GM23248 (cell line): Measurements from ENCODE around the gene IMMT. TPM values are rescaled to one million over a fixed set of nuclear protein-coding genes. Genes with fewer than 3 reads are reported as not detected.
A peak's percentile ranks its signal among the peaks of the same experiment; 100 is the strongest.

Experiments
- DNase-seq: peaks from one replicate; pipeline ENCODE4 v3.0.0-alpha.2; 2015
- H2AFZ ChIP-seq: fragments of 200-600 bp; sonication (generic); 2 replicates; pipeline ENCODE4 v1.6.1; 2016; ENCODE audit warnings: antibody characterized with exemption
- H3F3A ChIP-seq: fragments of 200-600 bp; sonication (generic); 2 replicates; pipeline ENCODE4 v1.6.1; 2016; ENCODE audit warnings: mild to moderate bottlenecking, antibody characterized with exemption, mixed run types; ENCODE audit not compliant: insufficient read depth
- H3K27ac ChIP-seq: fragments of 200-600 bp; sonication (generic); 2 replicates; pipeline ENCODE4 v1.5.1; 2016; ENCODE audit warnings: mild to moderate bottlenecking
- H3K27me3 ChIP-seq: fragments of 200-600 bp; sonication (generic); replicated peaks from 2 replicates; pipeline ENCODE4 v1.6.1; 2016; ENCODE audit warnings: mild to moderate bottlenecking; ENCODE audit not compliant: insufficient read depth
- H3K36me3 ChIP-seq: fragments of 200-600 bp; sonication (generic); 2 replicates; pipeline ENCODE4 v1.6.1; 2016; ENCODE audit warnings: low read depth, mild to moderate bottlenecking
- H3K4me1 ChIP-seq: fragments of 200-600 bp; sonication (generic); 2 replicates; pipeline ENCODE4 v1.6.1; 2016; ENCODE audit warnings: mild to moderate bottlenecking; ENCODE audit not compliant: insufficient read depth
- H3K4me2 ChIP-seq: fragments of 200-600 bp; sonication (generic); one replicate; pipeline ENCODE4 v1.6.1; 2016; ENCODE audit warnings: mild to moderate bottlenecking; ENCODE audit not compliant: unreplicated experiment
- H3K4me3 ChIP-seq: fragments of 200-600 bp; sonication (generic); 2 replicates; pipeline ENCODE4 v1.5.1; 2016; ENCODE audit warnings: mild to moderate bottlenecking
- H3K79me2 ChIP-seq: fragments of 200-600 bp; sonication (generic); 2 replicates; pipeline ENCODE4 v1.6.1; 2016; ENCODE audit warnings: mild to moderate bottlenecking; ENCODE audit not compliant: insufficient read depth
- H3K9ac ChIP-seq: fragments of 200-600 bp; sonication (generic); 2 replicates; pipeline ENCODE4 v1.6.1; 2016; ENCODE audit warnings: mild to moderate bottlenecking
- H3K9me2 ChIP-seq: fragments of 200-600 bp; sonication (generic); 2 replicates; pipeline ENCODE4 v1.6.1; 2016; ENCODE audit warnings: mixed run types, mild to moderate bottlenecking, moderate library complexity; ENCODE audit not compliant: insufficient read depth
- H3K9me3 ChIP-seq: fragments of 200-600 bp; sonication (generic); one replicate; pipeline ENCODE4 v1.6.1; 2017; ENCODE audit warnings: low read depth
- H4K20me1 ChIP-seq: fragments of 200-600 bp; sonication (generic); 2 replicates; pipeline ENCODE4 v1.6.0; 2016; ENCODE audit not compliant: insufficient read depth
- EZH2 ChIP-seq: fragments of 200-600 bp; sonication (generic); IDR thresholded peaks from 2 replicates; pipeline ENCODE4 v1.6.1; 2018; ENCODE audit warnings: antibody characterized with exemption, mild to moderate bottlenecking; ENCODE audit not compliant: insufficient read depth, poor library complexity, severe bottlenecking
- EZH2phosphoT487 ChIP-seq: fragments of 200-600 bp; sonication (generic); IDR thresholded peaks from 2 replicates; pipeline ENCODE4 v1.6.1; 2018; ENCODE audit warnings: antibody characterized with exemption, moderate library complexity, mild to moderate bottlenecking, low read depth; ENCODE audit not compliant: insufficient read depth
- WGBS, 2 experiments: methylation state at CpG; one replicate each; pipeline ENCODE4 v1.1.6; 2015 to 2017; ENCODE audit warnings: low lambda C conversion rate in 2 of 2, low coverage in 1 of 2; ENCODE audit errors: missing lambda C conversion rate in 2 of 2; 5-methylcytosine and 5-hydroxymethylcytosine counted together
- in situ Hi-C: fragments of 300-500 bp; cut with MboI; formaldehyde crosslinking; loops from 2 replicates; pipeline ENCODE4 v1.15.0; 2020
- polyA plus RNA-seq: library from polyadenylated mRNA; unstranded; fragments of >200 nt; fragmentation: Nextera tagmentation; extraction: Ambion mirVana; gene quantifications from 2 replicates; pipeline ENCODE4 v1.2.1, GENCODE V29; 2016
- total RNA-seq: library from RNA; depleted of rRNA; stranded (reverse); fragments of >200 nt; shearing (Covaris generic); gene quantifications from 2 replicates; pipeline ENCODE4 v1.2.3, GENCODE V29; 2014

Gene IMMT
- total and polyA plus RNA-seq, 2 experiments from 2014 or later, result 60.4 to 75.4 TPM

DNA sequence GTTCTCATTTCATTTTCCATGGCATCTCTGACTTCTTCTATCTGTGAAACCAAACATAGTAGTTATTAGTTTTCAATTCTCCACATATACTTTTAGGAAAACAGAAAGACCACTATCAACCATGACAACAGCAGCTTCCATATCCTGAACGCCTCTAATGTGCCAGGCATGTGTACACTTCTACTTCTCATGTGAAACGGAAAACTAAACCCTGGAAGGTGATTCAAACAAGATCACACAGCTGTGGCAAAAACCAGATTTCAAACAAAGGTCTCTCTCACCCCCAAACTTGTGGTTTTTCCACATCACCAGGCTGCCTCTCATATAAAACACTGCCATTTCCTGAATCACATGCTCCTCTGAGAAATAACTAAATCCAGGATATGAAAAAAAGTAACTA lies 47.5 kb downstream of the IMMT start:
- Histone ChIP-seq H3K27ac (no peak overlapping the region), H2AFZ (no peak overlapping the region), H4K20me1 (no peaks in the 10 kb centered on the region), H3F3A (peaks cover 19% of the 10 kb centered on the region), H3K9me2 (no peaks in the 10 kb centered on the region), H3K36me3 (peaks cover 59% of the 10 kb centered on the region), H3K4me3 (no peak overlapping the region), H3K9me3 (no peaks in the 10 kb centered on the region), H3K4me1 (no peaks in the 10 kb centered on the region), H3K27me3 (no peaks in the 10 kb centered on the region), H3K4me2 (no peak overlapping the region), H3K9ac (no peak overlapping the region), H3K79me2 (no peaks in the 10 kb centered on the region)
- TF ChIP-seq EZH2phosphoT487 (no peak), EZH2 (no peak)
- no peak for DNase-seq
- WGBS, 2 experiments, result 70 to 79% methylated on average over 2 of the region's 2 CpGs
- in situ Hi-C loops, result no loop called here

DNA sequence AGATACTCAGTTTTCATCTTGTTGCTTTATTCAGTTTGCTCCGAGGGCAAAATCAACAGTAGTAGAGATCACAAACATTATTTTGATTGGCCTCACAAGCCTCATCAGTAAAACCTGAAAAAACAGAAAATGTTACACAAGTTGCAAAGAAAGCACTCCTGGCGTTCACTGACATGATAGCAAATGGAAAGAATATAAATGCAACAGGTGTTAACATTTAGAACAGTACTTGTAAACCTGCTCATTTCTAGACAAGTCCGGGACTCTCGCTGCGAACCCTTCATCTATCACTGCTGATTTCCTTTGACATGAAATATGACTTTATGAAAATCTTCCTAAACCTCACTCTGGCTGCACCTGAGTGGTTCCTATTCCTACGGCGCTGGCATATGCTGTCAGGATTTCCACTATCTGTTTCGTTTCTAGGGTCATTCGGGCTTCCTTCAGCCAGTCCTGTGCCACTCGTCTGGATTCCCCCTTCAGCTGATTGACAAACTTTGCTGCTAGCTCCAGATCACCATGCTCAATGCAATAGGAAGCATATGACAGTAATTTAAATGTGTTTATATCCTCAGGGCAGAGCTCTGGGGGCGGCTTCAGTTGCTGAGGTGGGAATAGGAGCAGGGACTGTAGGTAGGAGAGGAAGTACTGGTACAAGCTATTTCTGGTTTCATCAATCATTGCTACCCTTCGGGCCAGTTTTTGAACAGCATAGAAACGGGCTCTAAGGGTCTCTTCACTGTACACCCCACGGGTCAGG lies 51.2 kb downstream of the IMMT start:
- in situ Hi-C loops, result no loop called here
- H3K9me2 ChIP-seq, result no peaks in the 10 kb centered on the region
- no peaks in the 10 kb centered on the region for H3K9me3 ChIP-seq
- DNase-seq, result no peak
- H3K4me1 ChIP-seq, result no peaks in the 10 kb centered on the region
- H4K20me1 ChIP-seq, result no peaks in the 10 kb centered on the region
- no peak overlapping the region for H3K4me2 ChIP-seq
- no peaks in the 10 kb centered on the region for H3K79me2 ChIP-seq
- H3K9ac ChIP-seq, result no peak overlapping the region
- whole genome bisulfite sequencing, 2 experiments, result 80 to 81% methylated on average over 14 of the region's 14 CpGs
- H3K27me3 ChIP-seq, result no peaks in the 10 kb centered on the region
- H3F3A ChIP-seq, result peaks cover 52% of the 10 kb centered on the region
- H3K4me3 ChIP-seq, result no peak overlapping the region
- H3K27ac ChIP-seq, result no peak overlapping the region
- TF ChIP-seq EZH2phosphoT487, result no peak
- TF ChIP-seq EZH2, result no peak
- peaks cover 70% of the 10 kb centered on the region for H3K36me3 ChIP-seq
- no peak overlapping the region for H2AFZ ChIP-seq

DNA sequence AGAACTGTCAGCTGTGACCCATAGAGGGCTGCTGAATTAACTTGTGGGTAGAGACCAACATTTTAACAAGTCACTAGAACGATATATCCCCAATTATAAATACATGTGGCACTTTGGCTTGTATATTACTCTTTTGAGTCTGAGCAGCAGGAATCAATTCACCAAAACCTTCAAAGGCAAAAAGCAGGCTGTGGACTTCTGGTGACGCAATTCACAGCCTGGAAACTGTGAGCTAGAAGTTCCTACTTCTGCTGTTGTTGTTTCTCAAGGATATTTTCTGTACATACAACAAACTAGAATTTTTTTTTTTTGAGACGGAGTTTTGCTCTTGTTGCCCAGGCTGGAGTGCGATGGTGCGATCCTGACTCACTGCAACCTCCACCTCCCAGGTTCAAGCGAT lies 52.0 kb downstream of the IMMT start:
- DNase-seq, result peak; percentile 17
- Histone ChIP-seq H3K9me2 (no peaks in the 10 kb centered on the region), H2AFZ (no peak overlapping the region), H3K9me3 (no peaks in the 10 kb centered on the region), H3K79me2 (no peaks in the 10 kb centered on the region), H3K27me3 (no peaks in the 10 kb centered on the region), H3K4me1 (no peaks in the 10 kb centered on the region), H4K20me1 (no peaks in the 10 kb centered on the region), H3K4me2 (no peak overlapping the region), H3K36me3 (peaks cover 71% of the 10 kb centered on the region), H3F3A (peaks cover 59% of the 10 kb centered on the region), H3K27ac (no peak overlapping the region), H3K9ac (no peak overlapping the region), H3K4me3 (no peak overlapping the region)
- in situ Hi-C loops, result no loop called here
- 64 to 72% methylated on average over 4 to 6 of the region's 6 CpGs for WGBS, 2 experiments
- TF ChIP-seq EZH2 (no peak), EZH2phosphoT487 (no peak)

DNA sequence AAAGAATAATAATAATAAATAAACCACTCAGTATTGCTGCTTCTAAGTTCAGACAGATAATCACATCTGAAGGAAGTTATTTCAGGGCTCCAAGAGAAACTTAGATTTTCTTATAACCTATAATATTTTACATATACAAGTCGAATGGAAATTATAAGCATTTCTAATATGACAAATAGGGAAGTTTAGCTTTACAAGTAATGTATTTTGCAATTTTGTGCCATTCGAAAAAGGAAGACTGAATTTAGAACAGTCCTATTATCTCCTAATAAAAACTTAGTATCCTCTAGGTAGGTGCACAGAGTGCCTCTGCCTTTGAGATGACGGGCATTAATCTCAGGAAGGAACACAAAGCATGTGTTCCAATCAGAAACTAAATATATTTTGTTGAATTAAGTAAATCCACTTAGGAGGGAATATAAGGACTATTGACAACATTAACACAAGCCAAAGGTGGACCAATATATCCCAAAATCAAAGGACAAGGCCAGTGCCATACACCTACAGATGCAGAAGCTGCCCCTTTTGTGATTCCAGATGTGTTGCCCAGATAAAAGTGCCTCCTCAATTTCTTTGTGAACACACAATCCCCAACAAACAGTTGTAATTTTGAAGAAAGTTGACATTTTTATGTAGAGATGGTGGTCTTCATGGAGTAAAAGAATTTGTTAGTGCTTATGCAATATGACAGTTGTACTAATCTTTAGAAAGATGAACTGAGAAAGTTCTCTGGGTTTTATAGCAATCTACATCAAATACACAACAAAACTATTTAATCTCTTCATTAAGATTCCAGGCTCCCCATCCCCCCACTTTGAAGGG lies 52.6 kb downstream of the IMMT start:
- Histone ChIP-seq H3K4me1 (no peaks in the 10 kb centered on the region), H3K4me3 (no peak overlapping the region), H4K20me1 (no peaks in the 10 kb centered on the region), H3K4me2 (no peak overlapping the region), H3F3A (peaks cover 56% of the 10 kb centered on the region), H3K27ac (no peak overlapping the region), H3K36me3 (peaks cover 71% of the 10 kb centered on the region), H2AFZ (no peak overlapping the region), H3K9ac (no peak overlapping the region), H3K79me2 (no peaks in the 10 kb centered on the region), H3K27me3 (no peaks in the 10 kb centered on the region), H3K9me3 (no peaks in the 10 kb centered on the region), H3K9me2 (no peaks in the 10 kb centered on the region)
- TF ChIP-seq EZH2 (no peak), EZH2phosphoT487 (no peak)
- DNase-seq, result no peak
- in situ Hi-C loops, result no loop called here
- 65 to 67% methylated on average over 3 of the region's 3 CpGs for WGBS, 2 experiments
